Measurements from ENCODE around the gene NFYB.
A peak's percentile ranks its signal among the peaks of the same experiment; 100 is the strongest.
"Not testable (repeated sequence)": the region's sequence is repeated elsewhere in the genome, so short reads cannot be mapped to it uniquely, and the experiment has no call there.

NFYB gene

DNA sequence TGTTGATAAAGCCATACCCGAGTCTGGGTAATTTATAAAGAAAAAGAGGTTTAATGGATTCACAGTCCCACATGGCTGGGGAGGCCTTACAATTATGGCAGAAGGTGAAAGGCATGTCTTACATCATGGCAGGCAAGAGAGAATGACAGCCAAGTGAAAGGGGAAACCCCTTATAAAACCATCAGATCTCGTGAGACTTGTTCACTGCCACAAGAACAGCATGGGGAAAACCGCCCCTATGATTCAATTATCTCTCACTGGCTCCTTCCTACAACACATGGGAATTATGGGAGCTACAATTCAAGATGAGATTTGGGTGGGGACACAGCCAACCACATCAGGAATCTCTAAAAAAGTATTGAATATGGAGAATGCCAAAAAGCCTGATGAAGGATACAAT lies 25.0 kb upstream of the NFYB start:
- not testable (repeated sequence) for H2AFZ ChIP-seq (ENCODE audit: low read length, unreplicated experiment); H3K27me3 ChIP-seq (ENCODE audit: insufficient read depth, low read length); H3K36me3 ChIP-seq (ENCODE audit: insufficient read depth, low read length); H3K4me3 ChIP-seq (ENCODE audit: low read depth, low read length); H3K79me2 ChIP-seq (ENCODE audit: control insufficient read depth, insufficient read depth, low read length, unreplicated experiment); H3K4me1 ChIP-seq (ENCODE audit: control insufficient read depth, insufficient read depth, low read length, unreplicated experiment); H3K27ac ChIP-seq (ENCODE audit: low read depth, low read length)

GRCh38 chr12:104155711-104156555 lies 17.9 kb upstream of the NFYB start:
- Histone ChIP-seq H3K27me3 (ENCODE audit: insufficient read depth, low read length) (no peaks in the 10 kb centered on the region), H3K36me3 (ENCODE audit: insufficient read depth, low read length) (no peaks in the 10 kb centered on the region), H3K4me1 (ENCODE audit: control insufficient read depth, insufficient read depth, low read length, unreplicated experiment) (no peaks in the 10 kb centered on the region), H3K27ac (ENCODE audit: low read depth, low read length) (no peak overlapping the region), H3K4me3 (ENCODE audit: low read depth, low read length) (no peak overlapping the region), H3K79me2 (ENCODE audit: control insufficient read depth, insufficient read depth, low read length, unreplicated experiment) (no peaks in the 10 kb centered on the region), H2AFZ (ENCODE audit: low read length, unreplicated experiment) (no peak overlapping the region)

DNA sequence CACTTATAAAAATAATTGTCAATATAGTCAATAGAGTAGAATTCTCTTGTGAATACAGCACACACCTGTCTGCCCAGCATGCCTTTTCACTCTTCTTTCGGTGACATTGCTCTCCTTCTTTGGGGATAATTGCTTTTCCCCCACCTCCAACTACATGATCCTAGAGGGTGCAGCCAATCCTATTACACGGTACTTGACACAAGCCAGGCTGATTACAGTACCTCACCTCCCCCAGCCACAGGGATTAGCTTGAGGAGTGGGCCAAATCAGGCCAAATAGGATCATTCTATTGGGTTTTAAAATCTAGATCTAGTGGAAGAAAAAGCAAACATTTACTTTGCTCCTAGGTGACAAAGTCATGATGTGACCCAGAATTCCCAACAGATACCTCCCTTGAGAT lies 16.8 kb upstream of the NFYB start:
- no peaks in the 10 kb centered on the region for H3K4me1 ChIP-seq (ENCODE audit: control insufficient read depth, insufficient read depth, low read length, unreplicated experiment)
- H3K27ac ChIP-seq (ENCODE audit: low read depth, low read length), result no peak overlapping the region

GRCh38 chr12:104154286-104154685 lies 16.3 kb upstream of the NFYB start:
- Histone ChIP-seq H2AFZ (ENCODE audit: low read length, unreplicated experiment) (no peak overlapping the region), H3K36me3 (ENCODE audit: insufficient read depth, low read length) (no peaks in the 10 kb centered on the region), H3K27ac (ENCODE audit: low read depth, low read length) (no peak overlapping the region), H3K4me3 (ENCODE audit: low read depth, low read length) (no peak overlapping the region), H3K27me3 (ENCODE audit: insufficient read depth, low read length) (peaks cover 5% of the 10 kb centered on the region; the same call in 1 of the 2 replicates), H3K4me1 (ENCODE audit: control insufficient read depth, insufficient read depth, low read length, unreplicated experiment) (no peaks in the 10 kb centered on the region), H3K79me2 (ENCODE audit: control insufficient read depth, insufficient read depth, low read length, unreplicated experiment) (no peaks in the 10 kb centered on the region)

More for the DNA sequence above, 16.8 kb upstream of the NFYB start:
- Histone ChIP-seq H3K79me2 (ENCODE audit: control insufficient read depth, insufficient read depth, low read length, unreplicated experiment) (no peaks in the 10 kb centered on the region), H3K4me3 (ENCODE audit: low read depth, low read length) (no peak overlapping the region), H2AFZ (ENCODE audit: low read length, unreplicated experiment) (no peak overlapping the region), H3K27me3 (ENCODE audit: insufficient read depth, low read length) (no peaks in the 10 kb centered on the region), H3K36me3 (ENCODE audit: insufficient read depth, low read length) (no peaks in the 10 kb centered on the region)

- H3K4me1 ChIP-seq (ENCODE audit: control insufficient read depth, insufficient read depth, low read length, unreplicated experiment), result no peaks in the 10 kb centered on the region
- H3K27ac ChIP-seq (ENCODE audit: low read depth, low read length), result no peak overlapping the region
- peaks cover 6% of the 10 kb centered on the region; the same call in 1 of the 2 replicates for H3K27me3 ChIP-seq (ENCODE audit: insufficient read depth, low read length)
- no peaks in the 10 kb centered on the region for H3K79me2 ChIP-seq (ENCODE audit: control insufficient read depth, insufficient read depth, low read length, unreplicated experiment)
- H3K4me3 ChIP-seq (ENCODE audit: low read depth, low read length), result no peak overlapping the region
- H2AFZ ChIP-seq (ENCODE audit: low read length, unreplicated experiment), result no peak overlapping the region
- no peaks in the 10 kb centered on the region for H3K36me3 ChIP-seq (ENCODE audit: insufficient read depth, low read length)
These were observed 14.8 kb upstream of the NFYB start for GRCh38 chr12:104152685-104153241.

DNA sequence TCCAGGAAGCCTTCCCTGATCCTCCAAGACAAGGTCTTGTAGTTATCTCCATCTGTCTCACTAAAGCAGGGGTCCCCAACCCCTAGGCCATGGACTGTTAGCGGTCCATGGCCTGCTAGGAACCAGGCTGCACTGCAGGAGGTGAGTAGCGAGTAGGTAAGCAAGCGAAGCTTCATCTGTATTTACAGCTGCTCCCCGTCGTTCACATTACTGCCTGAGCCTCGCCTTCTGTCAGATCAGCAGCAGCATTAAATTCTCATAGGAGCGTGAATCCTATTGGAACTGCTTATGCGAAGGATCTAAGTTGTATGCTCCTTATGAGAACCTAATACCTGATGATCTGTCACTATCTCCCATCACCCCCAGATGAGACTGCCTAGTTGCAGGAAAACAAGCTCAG lies 12.4 kb upstream of the NFYB start:
- no peaks in the 10 kb centered on the region for H3K4me1 ChIP-seq (ENCODE audit: control insufficient read depth, insufficient read depth, low read length, unreplicated experiment)
- no peaks in the 10 kb centered on the region for H3K79me2 ChIP-seq (ENCODE audit: control insufficient read depth, insufficient read depth, low read length, unreplicated experiment)
- H3K27me3 ChIP-seq (ENCODE audit: insufficient read depth, low read length), result peaks cover 6% of the 10 kb centered on the region; the same call in 1 of the 2 replicates
- H3K27ac ChIP-seq (ENCODE audit: low read depth, low read length), result no peak overlapping the region
- H2AFZ ChIP-seq (ENCODE audit: low read length, unreplicated experiment), result no peak overlapping the region
- no peak overlapping the region for H3K4me3 ChIP-seq (ENCODE audit: low read depth, low read length)
- H3K36me3 ChIP-seq (ENCODE audit: insufficient read depth, low read length), result no peaks in the 10 kb centered on the region

DNA sequence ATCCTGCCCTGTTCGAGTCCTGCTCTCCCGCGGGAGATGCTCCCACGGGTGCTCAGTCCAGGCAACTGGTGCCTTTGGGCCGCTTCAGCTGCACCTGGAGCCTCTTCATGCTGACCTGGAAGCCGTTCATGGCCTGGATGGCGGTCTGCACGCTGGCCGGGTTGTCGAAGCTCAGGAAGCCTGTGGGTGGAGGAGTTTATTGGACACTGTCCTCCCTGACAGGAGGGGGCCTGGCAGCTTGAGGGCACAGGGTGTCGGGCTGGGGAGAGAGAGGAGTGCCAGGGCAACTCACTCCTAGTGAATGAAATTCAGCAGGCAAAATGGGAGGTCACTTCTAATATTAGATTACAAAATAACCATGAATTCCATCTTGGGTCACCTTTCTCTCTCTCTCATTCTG lies 9.3 kb upstream of the NFYB start:
- no peaks in the 10 kb centered on the region for H3K79me2 ChIP-seq (ENCODE audit: control insufficient read depth, insufficient read depth, low read length, unreplicated experiment)
- no peaks in the 10 kb centered on the region for H3K36me3 ChIP-seq (ENCODE audit: insufficient read depth, low read length)
- H3K4me3 ChIP-seq (ENCODE audit: low read depth, low read length), result no peak overlapping the region
- no peak overlapping the region for H3K27ac ChIP-seq (ENCODE audit: low read depth, low read length)
- H2AFZ ChIP-seq (ENCODE audit: low read length, unreplicated experiment), result no peak overlapping the region
- H3K27me3 ChIP-seq (ENCODE audit: insufficient read depth, low read length), result peaks cover 6% of the 10 kb centered on the region; the same call in 1 of the 2 replicates
- H3K4me1 ChIP-seq (ENCODE audit: control insufficient read depth, insufficient read depth, low read length, unreplicated experiment), result no peaks in the 10 kb centered on the region

DNA sequence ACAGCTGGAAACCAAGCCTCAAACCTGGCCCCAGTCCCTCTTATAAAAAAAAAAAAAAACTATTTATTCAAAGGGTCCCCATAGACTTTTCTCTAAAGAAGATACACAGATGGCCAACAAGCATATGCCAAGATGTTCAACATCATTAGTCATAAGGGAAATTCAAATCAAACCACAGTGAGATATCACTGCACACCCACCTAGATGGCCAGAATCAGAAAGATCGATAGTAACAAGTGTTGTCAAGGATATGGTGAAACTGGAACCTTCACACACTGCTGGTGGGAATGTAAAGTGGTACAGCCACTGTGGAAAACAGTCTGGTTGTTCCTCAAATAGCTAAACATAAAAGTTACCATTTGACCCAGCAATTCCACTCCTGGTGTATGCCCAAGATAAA lies 5.9 kb upstream of the NFYB start:
- no peaks in the 10 kb centered on the region; the same call in 1 of the 2 replicates for H3K27me3 ChIP-seq (ENCODE audit: insufficient read depth, low read length)
- no peak overlapping the region for H2AFZ ChIP-seq (ENCODE audit: low read length, unreplicated experiment)
- no peaks in the 10 kb centered on the region for H3K79me2 ChIP-seq (ENCODE audit: control insufficient read depth, insufficient read depth, low read length, unreplicated experiment)
- H3K36me3 ChIP-seq (ENCODE audit: insufficient read depth, low read length), result no peaks in the 10 kb centered on the region
- peaks cover under 1% of the 10 kb centered on the region for H3K4me1 ChIP-seq (ENCODE audit: control insufficient read depth, insufficient read depth, low read length, unreplicated experiment)
- H3K4me3 ChIP-seq (ENCODE audit: low read depth, low read length), result no peak overlapping the region
- no peak overlapping the region for H3K27ac ChIP-seq (ENCODE audit: low read depth, low read length)

DNA sequence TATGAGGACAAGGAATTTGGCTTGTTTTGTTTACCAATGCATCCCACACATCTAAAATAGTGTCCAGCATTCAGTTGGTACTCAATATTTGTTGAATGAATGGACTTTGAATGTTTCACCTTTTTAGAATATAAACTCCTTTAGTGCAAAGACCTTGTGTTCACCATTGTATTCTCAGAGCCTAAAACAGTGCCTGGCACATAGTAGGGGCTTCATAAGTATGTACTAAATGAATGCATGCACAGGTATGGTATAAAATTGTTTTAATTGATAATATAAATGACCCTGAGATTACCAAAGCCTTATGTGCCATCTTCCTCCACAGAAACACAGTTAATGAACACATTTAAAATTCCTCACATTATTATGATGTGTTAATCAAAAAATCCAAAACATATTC lies 5.0 kb upstream of the NFYB start:
- no peaks in the 10 kb centered on the region for H3K27me3 ChIP-seq (ENCODE audit: insufficient read depth, low read length)
- H3K79me2 ChIP-seq (ENCODE audit: control insufficient read depth, insufficient read depth, low read length, unreplicated experiment), result no peaks in the 10 kb centered on the region
- H2AFZ ChIP-seq (ENCODE audit: low read length, unreplicated experiment), result no peak overlapping the region
- H3K4me3 ChIP-seq (ENCODE audit: low read depth, low read length), result no peak overlapping the region
- H3K27ac ChIP-seq (ENCODE audit: low read depth, low read length), result no peak overlapping the region
- peaks cover 4% of the 10 kb centered on the region for H3K4me1 ChIP-seq (ENCODE audit: control insufficient read depth, insufficient read depth, low read length, unreplicated experiment)
- H3K36me3 ChIP-seq (ENCODE audit: insufficient read depth, low read length), result no peaks in the 10 kb centered on the region

GRCh38 chr12:104142543-104142942 lies 4.5 kb upstream of the NFYB start:
- no peak overlapping the region for H3K4me3 ChIP-seq (ENCODE audit: low read depth, low read length)
- peaks cover 4% of the 10 kb centered on the region for H3K4me1 ChIP-seq (ENCODE audit: control insufficient read depth, insufficient read depth, low read length, unreplicated experiment)
- no peaks in the 10 kb centered on the region for H3K27me3 ChIP-seq (ENCODE audit: insufficient read depth, low read length)
- no peaks in the 10 kb centered on the region for H3K36me3 ChIP-seq (ENCODE audit: insufficient read depth, low read length)
- H2AFZ ChIP-seq (ENCODE audit: low read length, unreplicated experiment), result no peak overlapping the region
- no peak overlapping the region for H3K27ac ChIP-seq (ENCODE audit: low read depth, low read length)
- H3K79me2 ChIP-seq (ENCODE audit: control insufficient read depth, insufficient read depth, low read length, unreplicated experiment), result no peaks in the 10 kb centered on the region

- H3K79me2 ChIP-seq (ENCODE audit: control insufficient read depth, insufficient read depth, low read length, unreplicated experiment), result peaks cover 32% of the 10 kb centered on the region
- peak overlapping the region; percentile 37 for H2AFZ ChIP-seq (ENCODE audit: low read length, unreplicated experiment)
- H3K36me3 ChIP-seq (ENCODE audit: insufficient read depth, low read length), result 0 out of 2 replicates have a peak, but pooled peaks cover 2% of the 10 kb centered on the region
- H3K4me3 ChIP-seq (ENCODE audit: low read depth, low read length), result peak overlapping the region; percentile 69
- H3K27me3 ChIP-seq (ENCODE audit: insufficient read depth, low read length), result no peaks in the 10 kb centered on the region
- H3K27ac ChIP-seq (ENCODE audit: low read depth, low read length), result no peak overlapping the region
- peaks cover 27% of the 10 kb centered on the region for H3K4me1 ChIP-seq (ENCODE audit: control insufficient read depth, insufficient read depth, low read length, unreplicated experiment)
These were observed 765 bp upstream of the NFYB start for GRCh38 chr12:104138797-104139152.

Measured in ACC112 (cell line).